Lower leg skin (tissue), 4 donors: Measurements from ENCODE around the gene DOCK9. TPM values are rescaled to one million over a fixed set of nuclear protein-coding genes. Genes with fewer than 3 reads are reported as not detected.
A peak's percentile ranks its signal among the peaks of the same experiment; 100 is the strongest.

Experiments used
- DNase-seq, 2 donors: peaks; one replicate each; pipeline ENCODE4 v3.0.0-alpha.2; 2019; ENCODE audit warnings: low spot score in 2 of 2
- H3K4me3 ChIP-seq: fragments of 200-600 bp; sonication (generic); 2 replicates; pipeline ENCODE4 v1.5.1; 2017; ENCODE audit warnings: mild to moderate bottlenecking, low read depth; ENCODE audit not compliant: poor library complexity, severe bottlenecking
- CTCF ChIP-seq, 3 donors: fragments of 450-650 bp; IDR thresholded peaks; one replicate each; pipeline ENCODE4 v1.5.1; 2016; ENCODE audit warnings: antibody characterized with exemption in 3 of 3, mild to moderate bottlenecking in 3 of 3, moderate library complexity in 2 of 3
- POLR2A ChIP-seq, 2 donors: fragments of 450-650 bp; IDR thresholded peaks; one replicate each; pipeline ENCODE4 v1.6.1; 2016 to 2017; ENCODE audit warnings: antibody characterized with exemption in 2 of 2, mild to moderate bottlenecking in 1 of 2, moderate library complexity in 1 of 2
- WGBS, 2 donors: methylation state at CpG; one replicate each; pipeline ENCODE4 v1.1.5; 2018; 5-methylcytosine and 5-hydroxymethylcytosine counted together
- intact Hi-C: fragments of 100-400 bp; cut with DNase I; formaldehyde crosslinking; loops from one replicate; pipeline ENCODE4 v1.15.0; 2023; ENCODE audit warnings: low total_unique reads
- total RNA-seq, 4 donors: library from RNA; depleted of rRNA; stranded (reverse); fragments of >200 nt; gene quantifications; one replicate each; pipeline ENCODE4 v1.1.0, GENCODE V29; 2016

The DOCK9 gene
- total RNA-seq, 4 donors from 2014 or later, result 189 to 292 (median 271) TPM

GRCh38 chr13:98782654-98783053 is 195.2 kb downstream of the DOCK9 start:
- TF ChIP-seq POLR2A (IDR thresholded peaks at IDR 0.05), result no peak
- TF ChIP-seq CTCF (IDR thresholded peaks at IDR 0.05), result no peak
- 53 to 62% methylated on average over 5 of the region's 5 CpGs for WGBS, 2 donors
- no peak overlapping the region for H3K4me3 ChIP-seq
- peak in 1 of 2 donors; percentile 52 for DNase-seq
- intact Hi-C loops, result no loop called here

- TF ChIP-seq POLR2A (IDR thresholded peaks at IDR 0.05), result no peak
- TF ChIP-seq CTCF (IDR thresholded peaks at IDR 0.05), result no peak
- no peak overlapping the region for H3K4me3 ChIP-seq
- WGBS, 2 donors, result 88 to 90% methylated on average over 7 of the region's 7 CpGs
- peak in 1 of 2 donors; percentile 68 for DNase-seq
- intact Hi-C loops, result no loop called here
Measured at GRCh38 chr13:98781905-98782304, 196.0 kb downstream of the DOCK9 start.

GRCh38 chr13:98781470-98781869 is 196.4 kb downstream of the DOCK9 start:
- WGBS, 2 donors, result 83 to 94% methylated on average over 11 of the region's 11 CpGs
- no peak overlapping the region for H3K4me3 ChIP-seq
- no peak for TF ChIP-seq CTCF (IDR thresholded peaks at IDR 0.05)
- no peak for TF ChIP-seq POLR2A (IDR thresholded peaks at IDR 0.05)
- peak in 1 of 2 donors; percentile 73 for DNase-seq
- intact Hi-C loops, result no loop called here

GRCh38 chr13:98781045-98781444 is 196.8 kb downstream of the DOCK9 start:
- intact Hi-C loops, result no loop called here
- no peak overlapping the region for H3K4me3 ChIP-seq
- TF ChIP-seq CTCF (IDR thresholded peaks at IDR 0.05), result no peak
- no peak for DNase-seq
- WGBS, 2 donors, result 76 to 89% methylated on average over 11 of the region's 11 CpGs

GRCh38 chr13:98780451-98780850 is 197.4 kb downstream of the DOCK9 start:
- intact Hi-C loops, result no loop called here
- TF ChIP-seq POLR2A (IDR thresholded peaks at IDR 0.05) (no peak), CTCF (IDR thresholded peaks at IDR 0.05) (no peak)
- H3K4me3 ChIP-seq, result no peak overlapping the region
- DNase-seq, result no peak
- 39 to 40% methylated on average over 2 of the region's 2 CpGs for WGBS, 2 donors

- WGBS, 2 donors, result 81 to 85% methylated on average over 1 of the region's 1 CpG
- no peak overlapping the region for H3K4me3 ChIP-seq
- intact Hi-C loops, result no loop called here
- TF ChIP-seq CTCF (IDR thresholded peaks at IDR 0.05) (no peak), POLR2A (IDR thresholded peaks at IDR 0.05) (no peak)
- no peak for DNase-seq
Measured at GRCh38 chr13:98779695-98780094, 198.2 kb downstream of the DOCK9 start.
